Measurements from ENCODE around the gene C1orf122.

The C1orf122 gene

GRCh38 chr1:37839676-37840075 is 32.1 kb downstream of the C1orf122 start:
- DNase-seq (ENCODE audit: extremely low spot score), result no peak
- POLR2A ChIA-PET, result no interaction called here
- no peak for TF ChIP-seq CTCF (IDR thresholded peaks at IDR 0.05; ENCODE audit: control extremely low read depth, extremely low read depth, low read depth, missing control alignments)
- CTCF ChIA-PET, result interaction anchor here (0.9 to 3.5 kb wide), 6 partner anchors 11 to 96 kb away, joined by 3 to 18 read pairs (median 4); partner anchors contain the start of gene MTF1

GRCh38 chr1:37840711-37841110 is 33.1 kb downstream of the C1orf122 start:
- ChIA-PET CTCF (interaction anchor here (1.2 to 3.5 kb wide), 4 partner anchors 10 to 95 kb away, joined by 3 to 18 read pairs (median 4); partner anchors contain the start of gene MTF1), POLR2A (no interaction called here)
- no peak for TF ChIP-seq CTCF (IDR thresholded peaks at IDR 0.05; ENCODE audit: control extremely low read depth, extremely low read depth, low read depth, missing control alignments)
- DNase-seq (ENCODE audit: extremely low spot score), result no peak

- POLR2A ChIA-PET, result no interaction called here
- CTCF ChIA-PET, result interaction anchor here (1.2 to 7.6 kb wide), 2 partner anchors 18 to 20 kb away, joined by 4 to 51 read pairs; partner anchors contain the start of gene MTF1
- TF ChIP-seq CTCF (IDR thresholded peaks at IDR 0.05; ENCODE audit: control extremely low read depth, extremely low read depth, low read depth, missing control alignments), result no peak
- no peak for DNase-seq (ENCODE audit: extremely low spot score)
These were observed 34.1 kb downstream of the C1orf122 start for GRCh38 chr1:37841652-37842051.

GRCh38 chr1:37844536-37844935 is 36.9 kb downstream of the C1orf122 start:
- no peak for TF ChIP-seq CTCF (IDR thresholded peaks at IDR 0.05; ENCODE audit: control extremely low read depth, extremely low read depth, low read depth, missing control alignments)
- CTCF ChIA-PET, result interaction anchor here (7.6 kb wide), 1 partner anchor 15 kb away, joined by 51 read pairs; the partner anchor contains the start of gene MTF1

GRCh38 chr1:37845049-37845646 is 37.6 kb downstream of the C1orf122 start:
- ChIA-PET POLR2A (no interaction called here), CTCF (interaction anchor here (7.6 kb wide), 1 partner anchor 15 kb away, joined by 51 read pairs; the partner anchor contains the start of gene MTF1)
- no peak for TF ChIP-seq CTCF (IDR thresholded peaks at IDR 0.05; ENCODE audit: control extremely low read depth, extremely low read depth, low read depth, missing control alignments)
- no peak for DNase-seq (ENCODE audit: extremely low spot score)

More at GRCh38 chr1:37844536-37844935, 36.9 kb downstream of the C1orf122 start:
- no peak for DNase-seq (ENCODE audit: extremely low spot score)
- POLR2A ChIA-PET, result no interaction called here

- DNase-seq (ENCODE audit: extremely low spot score), result no peak
- ChIA-PET POLR2A (interaction anchor here (0.7 kb wide), 1 partner anchor 10 kb away, joined by 3 read pairs; no protein-coding TSS in a partner anchor), CTCF (interaction anchor here (1.1 to 7.6 kb wide), 3 partner anchors 14 to 16 kb away, joined by 3 to 51 read pairs (median 5); partner anchors contain the start of gene MTF1)
- no peak for TF ChIP-seq CTCF (IDR thresholded peaks at IDR 0.05; ENCODE audit: control extremely low read depth, extremely low read depth, low read depth, missing control alignments)
These were observed 38.2 kb downstream of the C1orf122 start for GRCh38 chr1:37845786-37846185.
